Measurements from ENCODE around the gene MMP17. TPM values are rescaled to one million over a fixed set of nuclear protein-coding genes. Genes with fewer than 3 reads are reported as not detected.

Gene MMP17
- 3.1 and 11.4 TPM in 2 replicates for total RNA-seq (2014; rRNA removed; shearing (Covaris generic))

DNA sequence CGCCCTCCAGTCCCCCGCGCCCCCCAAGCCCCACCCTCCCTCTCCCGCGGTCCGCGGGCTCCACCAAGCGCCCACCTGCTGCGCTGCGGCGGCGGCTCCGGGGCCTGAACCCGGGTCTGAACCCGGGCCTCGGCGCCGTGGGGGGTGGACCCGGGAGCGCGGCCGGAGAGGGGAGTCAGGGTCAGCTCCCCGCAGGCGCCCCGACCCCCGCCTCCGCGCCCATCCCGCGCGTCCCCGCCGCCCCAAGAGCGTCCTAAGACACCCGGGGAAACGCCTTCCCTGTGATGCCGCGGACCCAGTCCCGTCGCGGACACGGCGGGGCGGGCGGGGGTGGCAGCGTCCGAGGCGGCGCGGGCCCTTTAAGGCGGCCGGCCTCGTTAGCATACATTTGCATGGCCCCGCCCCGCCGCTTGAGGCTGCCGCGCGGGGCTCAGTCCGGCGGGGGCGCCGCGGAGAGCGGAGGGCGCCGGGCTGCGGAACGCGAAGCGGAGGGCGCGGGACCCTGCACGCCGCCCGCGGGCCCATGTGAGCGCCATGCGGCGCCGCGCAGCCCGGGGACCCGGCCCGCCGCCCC is at the start of gene MMP17:
Gene MMP17, plus strand, starts transcription at position 433 of the 574 bp plus-strand sequence. Its CDS starts 102 bp downstream, at position 535.
- DNase-seq (ENCODE audit: low read depth), result peak; percentile 79

DNA sequence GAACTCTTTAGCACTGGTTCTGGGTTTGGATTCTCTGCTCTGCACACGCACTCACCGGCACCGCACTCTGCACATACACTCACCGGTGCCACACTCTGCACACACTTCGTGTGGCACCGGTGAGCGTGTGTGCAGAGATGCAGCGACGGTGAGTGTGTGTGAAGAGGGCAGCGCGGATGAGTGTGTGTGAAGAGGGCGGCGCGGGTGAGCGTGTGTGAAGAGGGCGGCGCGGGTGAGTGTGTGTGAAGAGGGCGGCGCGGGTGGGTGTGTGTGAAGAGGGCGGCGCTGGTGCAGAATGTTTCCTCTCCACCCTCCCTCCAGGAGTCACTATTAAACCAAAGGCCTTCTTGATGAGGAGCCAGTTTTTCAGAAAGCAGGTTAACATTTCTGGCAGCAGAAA is 49.2 kb upstream of the MMP17 start:
- no peak for DNase-seq (ENCODE audit: low read depth)

DNA sequence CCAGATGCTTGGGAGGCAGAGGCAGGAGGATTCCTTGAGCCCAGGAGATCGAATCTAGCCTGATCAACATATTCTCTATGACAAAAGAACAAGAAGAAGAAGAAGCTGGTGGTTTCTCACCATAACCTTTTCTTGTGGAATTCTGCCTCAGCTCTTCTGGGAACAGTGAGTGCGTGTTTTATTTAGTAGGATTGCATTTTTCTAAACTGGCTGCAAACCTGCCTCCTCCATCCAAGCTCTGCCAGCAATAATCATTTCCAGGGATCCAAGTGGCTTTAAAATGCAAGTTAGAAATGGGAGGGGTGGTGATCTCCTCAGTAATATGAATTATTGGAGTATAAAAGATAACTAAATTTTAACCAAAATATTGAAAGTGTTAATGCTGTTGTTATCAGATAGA is 46.1 kb upstream of the MMP17 start:
- DNase-seq (ENCODE audit: low read depth), result no peak

DNA sequence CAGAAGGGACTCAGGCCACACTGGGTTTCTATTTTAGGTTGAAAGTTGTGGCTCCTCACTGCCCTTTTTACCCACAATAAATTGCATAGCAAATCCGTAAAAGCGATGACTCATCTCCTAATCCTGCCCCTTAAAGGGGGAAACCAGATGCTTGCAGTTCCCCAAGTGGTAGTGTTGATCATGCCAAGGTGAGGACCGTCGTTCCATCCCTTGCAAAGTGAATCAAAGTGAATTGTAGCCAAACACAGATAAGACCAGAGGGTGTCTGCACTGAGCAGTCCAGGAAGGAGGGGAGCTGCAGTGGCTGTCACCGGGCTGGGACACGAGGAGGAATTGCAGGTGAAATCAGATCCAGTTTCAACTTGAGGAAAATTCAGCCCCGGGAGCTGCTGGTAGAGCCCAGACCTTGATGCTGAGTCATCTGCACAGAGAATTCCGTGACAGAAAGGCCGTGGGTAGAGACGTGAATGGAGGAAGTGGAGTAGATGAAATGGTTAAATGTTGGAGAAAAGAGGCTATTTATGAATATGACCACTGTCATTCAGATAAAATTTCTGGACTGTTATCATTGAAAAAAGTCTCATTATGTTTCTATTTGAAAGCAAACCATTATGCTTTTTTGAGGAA is 44.2 kb upstream of the MMP17 start:
- DNase-seq (ENCODE audit: low read depth), result peak; percentile 89

DNA sequence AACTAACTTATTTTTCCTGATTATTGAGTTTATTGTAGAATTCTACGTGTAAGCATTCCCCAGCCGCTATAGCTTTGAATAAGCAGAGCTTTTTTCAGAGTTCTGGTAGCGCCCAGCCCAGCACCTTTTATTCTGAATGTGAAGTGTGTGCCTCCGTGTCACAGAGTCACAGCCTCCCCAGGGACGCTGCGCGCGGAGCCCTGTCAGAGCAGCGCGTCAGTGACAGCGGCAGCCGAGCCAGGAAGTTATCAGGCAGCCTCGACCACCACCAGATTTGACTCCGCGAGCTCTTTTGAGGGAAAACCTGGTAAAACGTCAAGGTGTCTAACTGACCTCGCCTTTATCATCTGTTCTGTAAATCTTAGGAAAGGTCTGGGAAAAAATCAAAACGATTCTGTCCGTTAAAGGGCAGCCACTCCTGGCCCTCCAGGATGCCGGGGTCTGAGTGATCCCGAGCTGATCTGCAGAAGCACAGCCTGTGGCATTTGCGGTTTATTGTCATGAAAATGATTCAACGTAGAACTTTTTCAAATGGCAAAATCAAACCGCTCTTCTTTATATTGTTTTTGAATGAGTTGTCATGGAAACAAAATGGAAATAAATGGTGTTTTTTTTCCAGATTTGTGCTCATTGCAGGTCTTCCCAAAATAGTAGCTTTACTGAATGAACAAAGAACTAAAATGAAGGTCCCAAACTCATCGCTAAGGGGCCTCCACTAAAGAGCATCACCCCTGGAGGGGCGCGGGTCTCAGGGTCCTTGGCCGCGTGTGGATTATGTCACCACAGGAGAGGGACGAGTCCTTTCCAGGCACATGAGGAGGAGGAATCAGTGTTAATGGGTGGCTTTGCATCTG is 43.1 kb upstream of the MMP17 start:
- peak; percentile 83 for DNase-seq (ENCODE audit: low read depth)

DNA sequence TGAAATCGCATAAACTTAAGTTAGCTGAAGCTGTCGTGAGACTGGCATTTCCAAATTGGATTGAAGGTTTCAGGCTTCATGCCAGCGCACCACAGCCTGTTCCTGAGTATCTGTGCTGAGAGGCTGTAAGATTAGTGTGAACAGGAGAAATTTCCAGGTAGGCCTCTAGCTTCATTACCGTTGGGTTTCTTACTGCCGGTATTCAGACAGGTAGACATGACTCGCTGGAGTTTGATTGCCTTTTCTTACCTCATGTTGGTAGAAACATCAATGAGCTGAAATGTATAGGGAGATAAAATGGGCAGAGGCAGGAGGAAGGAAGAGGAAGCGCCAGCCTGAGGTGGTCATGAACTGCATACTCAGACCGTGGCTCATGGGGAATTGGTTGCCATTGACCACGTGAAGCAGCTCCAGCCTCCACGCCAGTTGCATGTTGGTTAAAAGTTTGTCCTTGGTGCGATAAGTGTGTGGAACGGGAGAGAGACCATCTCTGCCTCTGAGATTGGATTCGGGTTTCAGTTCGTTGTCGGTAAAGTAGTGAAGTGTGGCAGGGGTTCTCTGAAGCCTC is 42.3 kb upstream of the MMP17 start:
- DNase-seq (ENCODE audit: low read depth), result peak; percentile 82

DNA sequence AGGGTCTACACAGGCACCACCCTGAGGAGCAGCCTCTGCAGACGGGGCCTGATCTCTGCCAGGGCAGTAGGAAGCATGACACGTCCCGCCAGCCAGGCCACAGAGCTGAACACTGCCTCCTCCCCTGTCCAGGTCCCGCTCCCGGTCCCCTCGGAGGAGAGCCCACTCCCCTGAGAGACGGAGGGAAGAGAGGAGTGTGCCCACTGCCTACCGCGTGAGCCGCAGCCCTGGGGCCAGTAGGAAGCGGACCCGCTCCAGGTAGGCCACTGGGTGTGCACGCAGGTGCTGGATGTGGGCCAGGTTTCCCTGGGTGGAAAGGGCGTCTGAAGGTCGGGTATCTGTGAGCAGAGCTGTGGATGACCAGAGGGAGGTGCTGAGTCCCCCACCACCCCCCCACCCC is 41.9 kb upstream of the MMP17 start:
- no peak for DNase-seq (ENCODE audit: low read depth)

DNA sequence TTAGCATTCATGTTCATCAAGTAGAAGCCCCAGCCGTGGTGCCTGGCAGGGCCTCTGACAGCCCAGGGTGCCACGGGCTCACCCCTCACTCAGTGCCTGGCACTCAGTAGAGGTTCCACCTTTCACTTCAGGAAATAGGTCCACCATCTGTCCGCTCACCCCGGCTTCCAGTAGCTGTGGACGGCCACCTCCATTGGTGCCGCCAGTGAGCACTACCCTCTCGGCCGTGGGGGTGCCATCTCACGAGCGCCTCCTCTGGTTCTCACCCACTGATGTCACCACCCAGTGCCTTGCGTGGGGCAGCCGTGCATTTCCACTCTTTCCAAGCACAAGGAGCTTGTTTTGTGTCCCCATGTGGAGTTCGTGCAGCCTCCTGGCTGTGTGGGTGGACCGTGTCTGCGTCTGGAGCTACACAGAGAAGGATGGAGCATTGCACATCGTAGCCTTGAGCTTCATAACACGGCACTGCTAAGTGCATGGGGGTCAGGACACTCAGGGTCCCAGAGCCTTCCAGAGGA is 41.0 kb upstream of the MMP17 start:
- no peak for DNase-seq (ENCODE audit: low read depth)

DNA sequence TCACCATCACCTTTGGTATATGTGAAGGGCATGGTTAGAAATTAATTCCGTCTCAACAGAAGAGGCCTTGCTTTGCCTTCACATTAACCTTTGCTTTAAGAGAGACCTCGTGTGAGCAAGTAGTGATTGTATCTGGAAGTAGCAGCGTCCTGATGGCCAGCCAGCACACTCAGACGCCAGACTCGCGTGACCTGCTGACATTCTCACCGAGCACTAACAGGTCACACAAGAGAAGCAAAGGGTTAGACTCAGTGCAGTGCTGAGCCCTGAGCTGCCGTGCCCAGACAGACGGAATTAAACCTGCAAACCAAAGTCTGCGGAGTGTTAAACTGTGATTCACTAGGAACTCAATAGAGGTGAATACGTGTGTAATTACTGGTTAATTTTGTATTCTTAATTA is 40.1 kb upstream of the MMP17 start:
- DNase-seq (ENCODE audit: low read depth), result no peak

DNA sequence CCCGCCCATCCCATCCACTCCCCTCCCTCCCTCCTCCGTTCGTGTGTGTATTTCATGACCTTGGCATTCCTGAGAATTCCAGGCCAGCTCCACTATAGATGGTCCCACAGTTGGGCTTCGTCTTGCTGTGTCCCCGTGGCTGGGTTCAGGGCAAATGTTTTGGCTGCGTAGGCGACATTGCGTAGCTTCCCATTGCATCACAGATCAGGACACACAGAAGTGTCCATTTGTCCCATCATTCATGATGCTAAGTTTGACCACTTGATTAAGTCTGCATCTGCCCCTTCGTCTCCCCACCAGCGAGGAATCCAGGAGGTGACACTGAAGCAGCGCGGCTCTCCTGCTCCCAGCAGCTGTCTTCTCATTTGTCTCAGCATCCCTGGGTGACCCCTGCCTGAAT is 38.6 kb upstream of the MMP17 start:
- DNase-seq (ENCODE audit: low read depth), result no peak

DNA sequence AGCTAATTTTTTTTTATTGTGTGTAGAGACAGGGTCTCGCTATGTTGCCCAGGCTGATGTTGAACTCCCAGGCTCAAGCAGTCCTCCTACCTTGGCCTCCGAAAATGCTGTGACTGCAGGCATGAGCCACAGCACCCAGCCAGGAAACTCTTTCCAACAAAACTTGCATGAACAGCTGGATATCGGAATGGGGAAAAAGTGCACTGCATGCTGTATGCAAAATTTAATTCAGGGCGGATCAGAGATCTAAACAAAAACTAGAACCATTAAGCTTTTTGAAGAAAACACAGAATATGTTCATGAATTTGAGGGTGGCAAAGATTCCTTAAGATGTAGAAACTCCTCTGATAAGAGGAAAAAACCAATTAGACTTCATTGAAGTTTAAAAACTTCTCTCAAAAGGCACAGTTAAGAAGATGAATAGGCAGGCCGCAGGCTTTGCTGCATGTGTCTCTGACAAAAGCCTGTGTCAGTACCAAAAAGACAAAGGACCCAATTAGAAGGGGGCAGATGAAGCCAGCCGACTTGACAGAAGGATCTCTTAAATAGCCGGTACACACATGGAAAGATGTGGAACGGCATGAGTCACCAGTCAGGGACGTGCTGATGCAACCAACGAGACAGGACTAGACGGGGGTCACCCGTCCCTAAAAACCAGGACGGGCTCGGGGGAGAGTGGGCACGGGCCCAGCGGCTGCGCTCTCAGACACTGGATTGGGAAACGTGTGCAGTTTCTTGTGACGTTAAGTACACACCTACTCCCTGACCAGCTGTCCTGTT is 34.8 kb upstream of the MMP17 start:
- DNase-seq (ENCODE audit: low read depth), result peak; percentile 28

DNA sequence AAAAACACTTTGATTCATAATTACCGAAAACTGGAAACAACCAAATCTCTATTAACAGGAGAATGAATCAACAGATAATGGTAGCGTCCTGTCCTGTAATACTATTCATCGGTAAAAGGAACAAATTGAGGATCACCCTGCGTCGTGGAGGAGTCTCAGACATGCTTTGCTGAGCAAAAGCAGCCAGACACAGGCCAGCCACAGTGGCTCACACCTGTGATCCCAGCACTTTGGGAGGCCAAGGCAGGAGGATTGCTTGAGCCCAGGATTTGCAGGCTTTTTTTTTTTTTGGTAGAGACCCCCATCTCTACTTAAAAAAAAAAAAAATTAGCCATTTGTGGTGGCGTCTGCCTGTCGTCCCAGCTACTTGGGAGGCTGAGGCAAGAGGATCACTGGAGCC is 34.1 kb upstream of the MMP17 start:
- no peak for DNase-seq (ENCODE audit: low read depth)

DNA sequence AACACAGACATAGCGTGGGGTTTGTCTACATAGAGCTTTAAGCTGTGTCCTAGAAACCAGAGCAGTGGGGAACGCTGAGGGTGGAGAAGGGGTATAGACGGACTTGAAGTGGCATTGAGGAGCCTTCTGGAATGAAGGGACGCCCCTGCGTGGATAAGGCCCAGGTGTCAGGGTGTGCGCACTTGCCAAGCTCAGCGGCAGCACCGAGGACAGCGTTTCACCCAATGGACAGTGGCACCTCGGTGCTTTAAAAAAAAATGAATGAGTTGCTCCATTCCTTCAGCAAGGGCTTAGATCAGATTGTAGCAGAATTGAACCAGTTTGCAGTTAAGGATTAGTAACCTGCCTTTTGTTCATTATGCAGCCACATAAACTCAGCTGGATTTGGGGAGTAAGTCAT is 33.6 kb upstream of the MMP17 start:
- no peak for DNase-seq (ENCODE audit: low read depth)

DNA sequence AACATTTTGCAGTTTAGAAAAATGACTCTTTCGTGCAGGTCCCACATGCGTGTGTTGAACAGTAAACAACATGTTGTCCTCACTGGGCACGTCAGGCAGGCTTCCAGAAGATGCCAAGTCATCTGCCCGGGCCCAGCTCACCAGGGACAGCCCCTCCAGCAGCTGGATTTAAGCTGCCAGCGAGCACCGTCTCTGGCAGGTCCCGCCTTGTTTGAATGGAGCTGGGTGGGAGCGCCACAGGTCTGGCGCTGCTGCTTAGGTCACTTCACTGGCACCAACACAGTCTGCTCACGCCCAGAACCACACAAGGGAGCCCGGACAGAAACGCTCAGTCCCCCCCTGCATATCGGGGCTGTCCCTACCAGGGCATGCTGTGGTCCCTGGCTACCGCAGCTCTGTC is 33.1 kb upstream of the MMP17 start:
- DNase-seq (ENCODE audit: low read depth), result no peak

DNA sequence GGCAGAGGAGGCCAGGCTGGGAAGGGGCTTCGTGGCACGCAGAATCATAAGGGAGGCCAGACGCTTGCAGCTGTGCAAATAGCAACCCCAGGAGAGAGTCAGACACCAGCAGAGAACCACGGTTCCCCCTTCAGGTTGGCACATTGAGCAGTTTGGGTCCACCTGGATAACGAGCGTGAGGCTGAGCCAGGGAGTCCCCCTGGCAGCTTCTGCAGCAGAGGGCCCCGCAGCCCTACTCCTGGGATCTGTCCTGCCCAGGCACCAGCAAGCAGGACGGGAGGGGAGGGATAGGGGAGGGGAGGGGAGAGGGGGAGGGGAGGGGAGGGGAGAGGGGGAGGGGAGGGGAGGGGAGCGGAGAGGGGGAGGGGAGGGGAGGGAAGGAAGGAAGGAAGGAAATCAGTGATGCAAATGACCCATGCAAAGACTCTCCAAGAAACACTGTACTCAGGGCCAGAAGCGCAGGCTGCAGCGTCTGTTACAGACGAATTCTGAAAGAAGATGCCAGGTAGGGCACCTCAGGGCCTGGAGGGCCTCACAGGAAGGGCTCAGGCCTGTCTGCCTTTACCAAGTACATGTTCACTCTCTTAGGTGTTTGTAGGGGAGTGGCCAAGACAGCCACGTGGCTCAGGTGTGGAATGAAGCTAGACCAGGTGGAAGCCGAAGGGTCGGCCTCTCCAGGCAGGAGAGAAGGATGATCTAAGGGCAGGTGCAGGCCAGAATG is 32.3 kb upstream of the MMP17 start:
- no peak for DNase-seq (ENCODE audit: low read depth)

DNA sequence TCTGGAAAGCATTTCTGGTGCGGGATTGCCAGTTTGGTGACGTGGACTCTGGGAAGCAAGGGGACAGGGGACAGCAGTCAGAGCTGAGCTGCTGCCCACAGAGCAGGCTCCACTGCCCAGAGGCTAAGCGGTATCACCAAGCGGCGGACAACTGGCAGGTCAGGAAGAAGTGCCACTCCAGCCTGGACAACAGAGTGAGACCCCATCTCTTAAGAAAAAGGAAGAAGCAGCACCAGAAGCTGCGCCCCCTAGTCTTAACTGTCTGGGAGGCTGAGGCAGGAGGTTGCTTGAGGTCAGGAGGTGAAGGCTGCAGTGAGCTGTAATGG is 31.8 kb upstream of the MMP17 start:
- DNase-seq (ENCODE audit: low read depth), result no peak

DNA sequence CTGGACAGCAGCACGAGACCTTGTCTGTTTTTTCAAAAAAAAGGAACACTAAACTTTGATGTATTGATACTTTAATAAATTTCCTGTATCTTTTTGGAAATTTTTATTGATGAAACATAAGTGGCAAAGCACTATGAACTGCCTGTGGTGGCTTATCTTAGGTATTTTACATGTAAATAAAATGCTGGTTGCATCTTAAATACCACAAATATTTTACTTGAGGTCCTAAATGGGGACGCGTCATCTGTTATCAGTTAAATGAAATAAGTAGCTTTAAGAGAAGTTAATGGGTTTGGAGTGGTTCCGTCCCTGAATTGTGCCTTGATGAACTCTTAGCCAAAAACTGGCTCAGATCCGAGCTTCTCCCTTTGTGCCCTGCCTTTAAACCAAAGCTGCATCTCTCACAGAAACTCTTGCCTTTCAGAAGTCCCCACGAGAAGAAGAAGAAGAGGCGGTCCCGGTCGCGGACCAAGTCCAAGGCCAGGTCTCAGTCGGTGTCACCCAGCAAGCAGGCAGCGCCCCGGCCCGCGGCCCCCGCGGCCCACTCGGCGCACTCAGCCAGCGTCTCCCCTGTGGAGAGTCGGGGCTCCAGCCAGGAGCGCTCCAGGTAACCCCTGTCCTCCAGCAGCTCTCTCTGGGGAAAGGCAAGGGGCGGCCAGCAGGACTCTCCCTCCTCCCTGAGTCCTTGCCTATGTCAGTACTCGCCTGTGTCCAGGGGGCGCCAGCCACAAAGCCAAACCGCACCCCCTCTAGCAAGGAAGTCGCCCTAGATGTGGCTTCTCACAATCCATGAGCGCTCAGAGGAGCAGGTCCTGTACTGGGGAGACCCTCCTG is 31.2 kb upstream of the MMP17 start:
- no peak for DNase-seq (ENCODE audit: low read depth)

DNA sequence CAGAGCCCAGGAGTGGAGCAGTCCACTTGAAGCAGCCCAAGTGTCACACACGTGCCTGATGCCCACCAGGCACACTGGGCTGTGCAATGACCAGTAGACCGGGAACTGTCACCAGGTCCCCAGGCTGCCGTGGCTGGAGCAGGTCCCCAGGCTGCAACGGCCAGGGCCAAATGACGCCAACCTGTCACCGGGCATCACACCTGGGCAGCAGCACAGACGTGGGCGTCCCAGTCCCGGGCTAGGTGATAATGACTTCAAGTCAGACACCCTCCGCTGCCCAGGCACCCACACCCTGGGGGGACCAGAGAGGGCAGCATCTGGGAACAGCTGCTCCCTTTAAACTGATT is 30.6 kb upstream of the MMP17 start:
- no peak for DNase-seq (ENCODE audit: low read depth)

DNA sequence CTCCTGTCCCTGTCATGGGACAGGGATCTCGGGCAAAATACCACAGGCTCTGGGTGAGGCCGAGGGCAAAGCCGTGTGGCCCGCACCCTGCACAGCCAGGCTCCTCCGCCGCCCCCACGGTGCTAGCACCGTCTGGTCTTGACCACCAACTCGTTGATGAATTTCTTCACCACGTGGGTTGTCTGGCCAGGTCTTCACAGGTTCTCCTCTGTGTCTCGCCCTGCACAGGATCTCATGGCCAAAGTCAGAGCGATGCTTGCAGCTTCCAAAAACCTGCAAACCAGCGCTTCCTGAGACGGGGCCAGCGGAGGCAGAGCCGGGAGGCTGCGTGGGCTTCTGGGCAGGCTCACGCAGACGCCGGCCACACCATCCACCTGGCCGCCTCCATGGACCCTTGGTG is 29.0 kb upstream of the MMP17 start:
- no peak for DNase-seq (ENCODE audit: low read depth)

DNA sequence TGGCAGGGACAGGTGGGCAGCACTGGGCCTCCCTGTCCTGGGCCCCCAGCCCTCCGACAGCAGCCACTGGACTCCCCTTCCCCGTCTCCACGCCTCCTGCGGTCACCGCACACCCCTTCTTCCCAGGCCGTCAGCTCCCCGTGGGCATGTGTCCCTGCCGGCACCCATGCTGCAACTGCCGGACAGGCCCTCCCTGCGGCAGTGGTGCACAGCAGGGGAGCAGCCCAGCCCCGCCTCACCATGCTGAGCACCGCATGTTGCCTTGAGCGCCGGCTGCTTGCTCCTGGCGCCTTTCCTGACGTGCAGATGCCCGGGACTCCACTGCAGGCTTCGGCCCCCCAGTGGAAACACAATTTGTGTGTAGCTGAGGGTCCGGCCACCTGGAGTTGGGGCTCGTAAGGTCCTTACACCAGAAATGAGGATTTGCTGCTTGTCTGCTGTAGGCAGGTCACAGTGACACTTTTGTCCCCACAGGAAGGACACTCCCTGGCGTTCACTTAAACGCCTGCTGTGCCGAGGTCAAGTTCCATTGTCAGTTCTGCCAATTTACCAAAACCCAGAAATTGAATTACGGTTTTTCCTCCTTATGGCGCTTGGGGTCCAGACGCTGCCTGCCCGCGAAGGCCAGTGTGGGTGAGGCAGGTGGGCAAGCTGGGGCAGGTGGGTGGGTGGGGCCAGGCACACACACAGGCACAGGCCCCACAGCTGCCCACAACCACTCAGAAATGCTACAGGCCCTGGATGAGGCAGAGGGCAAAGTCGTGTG is 28.2 kb upstream of the MMP17 start:
- DNase-seq (ENCODE audit: low read depth), result no peak

All from Daoy (cell line).